ENCODE measurements around the gene UBR4. TPM values are rescaled to one million over a fixed set of nuclear protein-coding genes. Genes with fewer than 3 reads are reported as not detected.
"Not testable (repeated sequence)": the region's sequence is repeated elsewhere in the genome, so short reads cannot be mapped to it uniquely, and the experiment has no call there.

The UBR4 gene
- total RNA-seq, 1 donor from 2014 or later = 87.6 TPM

- no peak for DNase-seq
Observed at GRCh38 chr1:19220080-19220846, 10.2 kb upstream of the UBR4 start.

GRCh38 chr1:19219451-19219850, 9.4 kb upstream of the UBR4 start:
- peak; percentile 16 for DNase-seq

GRCh38 chr1:19216585-19216984, 6.5 kb upstream of the UBR4 start:
- DNase-seq = not testable (repeated sequence)

GRCh38 chr1:19213580-19213979, 3.5 kb upstream of the UBR4 start:
- no peak for DNase-seq

- DNase-seq = no peak
Observed at GRCh38 chr1:19212167-19212566, 2.1 kb upstream of the UBR4 start.

DNA sequence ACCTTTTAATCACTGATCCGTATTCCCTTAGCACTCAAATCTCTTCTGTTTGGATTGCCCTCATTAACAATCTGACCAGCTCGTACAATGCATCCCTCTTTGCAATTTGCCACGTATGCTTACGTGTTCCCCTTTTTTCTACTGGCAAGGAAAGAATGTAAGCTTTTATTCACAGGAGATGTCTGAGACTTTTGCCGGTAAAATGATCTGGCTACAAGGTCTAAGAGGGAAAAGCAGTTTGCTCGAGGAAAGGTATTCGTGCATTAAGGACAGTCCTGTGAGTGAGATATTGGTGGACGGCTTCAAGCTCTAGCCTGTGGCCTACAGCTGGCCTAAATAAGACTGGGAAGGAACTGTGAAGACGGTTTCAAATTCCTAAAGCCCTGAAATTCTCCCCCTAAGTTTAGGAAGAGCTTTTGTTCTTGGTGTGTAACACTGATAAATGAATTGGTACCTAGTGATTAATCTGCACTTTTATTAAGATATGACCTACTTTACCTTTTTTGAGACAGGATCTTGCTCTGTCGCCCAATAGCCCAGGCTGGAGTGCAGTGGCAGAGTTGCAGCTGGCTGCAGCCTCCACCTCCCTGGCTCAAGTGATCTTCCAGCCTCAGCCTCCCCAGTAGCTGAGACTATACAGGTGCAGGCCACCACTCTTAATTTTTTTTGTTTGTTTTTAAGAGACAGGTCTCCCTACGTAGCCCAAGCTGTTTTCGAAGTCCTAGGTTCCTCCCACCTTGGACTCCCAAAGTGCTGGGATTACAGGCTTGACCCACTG, 895 bp upstream of the UBR4 start:
- no peak for DNase-seq

DNA sequence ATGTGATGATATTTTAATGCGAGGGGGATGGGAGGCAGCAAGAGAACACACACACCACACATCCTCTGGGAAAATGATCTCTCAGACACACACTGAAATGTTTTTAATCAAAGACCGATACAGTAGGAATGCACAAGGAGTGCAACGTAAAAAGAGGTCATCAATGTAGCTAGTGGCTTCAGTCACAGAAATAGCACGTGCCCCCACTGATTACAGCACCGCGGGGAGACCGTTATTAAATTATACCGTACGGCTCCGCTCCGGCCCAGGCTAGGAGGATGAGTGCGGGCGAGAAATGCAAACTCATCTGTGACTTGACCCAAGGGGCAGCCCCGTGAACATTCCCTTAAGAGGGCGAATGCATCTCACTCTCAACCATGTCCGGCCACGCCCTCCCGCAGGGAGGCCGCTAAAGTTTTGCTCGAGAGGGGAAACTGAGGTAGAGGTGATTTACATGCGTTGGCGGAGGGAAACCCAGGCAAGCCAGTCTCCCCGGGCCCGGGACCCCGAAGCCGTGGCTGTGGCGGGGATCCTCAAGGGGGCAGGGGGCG, 552 bp downstream of the UBR4 start:
- peak; percentile 42 for DNase-seq

- peak; percentile 34 for DNase-seq
Observed at GRCh38 chr1:19208710-19209438, 1.2 kb downstream of the UBR4 start.

DNA sequence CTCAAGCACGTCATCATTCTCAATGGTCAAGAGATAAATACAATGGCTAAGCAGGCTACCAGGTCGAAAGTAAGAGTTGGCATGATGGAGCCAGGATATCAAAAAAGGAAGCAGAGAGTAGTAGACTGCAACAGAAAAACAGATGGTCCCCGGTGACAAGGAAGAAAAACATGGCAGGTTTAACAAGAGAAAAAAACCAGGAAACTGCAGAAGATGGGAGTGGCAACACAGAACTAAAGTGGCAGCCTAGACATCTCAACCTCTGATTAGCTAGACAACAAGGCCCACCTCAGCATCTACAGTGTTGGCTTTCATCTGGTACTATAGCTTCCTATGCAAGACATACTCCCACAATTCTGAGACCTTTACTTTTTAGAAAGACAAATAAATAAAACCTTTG, 3.1 kb downstream of the UBR4 start:
- no peak for DNase-seq

- no peak for DNase-seq
Observed at GRCh38 chr1:19205845-19206244, 4.2 kb downstream of the UBR4 start.

GRCh38 chr1:19205403-19205802, 4.7 kb downstream of the UBR4 start:
- no peak for DNase-seq

DNA sequence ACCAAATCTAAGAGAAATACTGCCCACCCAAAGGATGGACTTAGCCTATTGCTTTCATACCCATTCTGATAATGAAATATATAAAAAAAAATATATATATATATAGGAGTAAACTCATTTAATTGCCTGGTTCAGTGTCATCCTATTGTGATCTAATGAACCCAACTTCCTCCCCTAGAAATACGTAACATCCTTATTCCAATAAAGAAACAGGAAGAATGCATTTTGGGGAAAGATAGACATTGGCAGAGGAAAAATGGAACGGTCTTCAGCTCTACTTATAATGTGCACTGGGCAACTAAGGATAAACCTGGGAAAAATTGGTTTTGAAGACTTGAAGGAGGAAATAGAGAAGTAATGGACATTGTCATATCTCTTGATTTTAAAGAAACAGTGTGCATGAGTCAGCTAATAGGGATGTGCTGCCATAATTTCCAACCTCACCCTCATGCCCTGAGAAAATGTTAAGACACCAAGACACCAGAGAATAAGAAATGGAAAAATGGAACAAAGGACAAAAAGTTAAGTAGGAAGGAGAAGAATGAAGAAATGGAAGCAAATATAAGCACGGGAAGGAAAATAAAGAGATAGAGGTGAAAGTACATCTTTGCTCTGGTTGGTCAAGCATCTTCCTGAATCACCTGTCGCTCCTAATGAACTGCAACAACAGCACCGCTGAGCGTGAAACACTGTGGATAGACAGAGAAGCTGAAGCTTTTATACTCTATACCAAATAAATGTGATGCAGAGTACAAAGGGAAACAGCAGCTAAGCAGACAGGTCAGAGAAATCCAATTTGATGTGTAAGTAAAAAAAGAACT, 5.4 kb downstream of the UBR4 start:
- no peak for DNase-seq

DNA sequence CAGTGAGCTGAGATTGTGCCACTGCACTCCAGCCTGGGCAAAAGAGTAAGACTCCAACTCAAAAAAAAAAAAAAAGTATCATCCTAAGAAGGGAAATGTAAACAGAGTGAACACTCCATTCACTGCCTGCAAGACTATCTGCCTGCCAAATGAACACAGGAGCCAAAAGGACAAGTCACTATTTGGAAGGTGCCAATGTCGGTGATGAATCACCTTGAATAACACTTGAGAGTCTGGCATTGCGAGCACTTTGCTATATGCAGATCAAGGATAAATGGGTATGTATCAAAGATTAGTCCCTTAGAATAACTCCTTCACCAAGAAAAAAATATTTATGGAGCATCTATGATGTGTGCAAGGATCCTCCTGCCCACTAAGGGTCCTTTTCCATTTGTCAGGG, 6.6 kb downstream of the UBR4 start:
- DNase-seq = no peak

- DNase-seq = no peak
Observed at GRCh38 chr1:19202396-19202795, 7.7 kb downstream of the UBR4 start.

- no peak for DNase-seq
Observed at GRCh38 chr1:19199969-19200604, 10.0 kb downstream of the UBR4 start.

DNA sequence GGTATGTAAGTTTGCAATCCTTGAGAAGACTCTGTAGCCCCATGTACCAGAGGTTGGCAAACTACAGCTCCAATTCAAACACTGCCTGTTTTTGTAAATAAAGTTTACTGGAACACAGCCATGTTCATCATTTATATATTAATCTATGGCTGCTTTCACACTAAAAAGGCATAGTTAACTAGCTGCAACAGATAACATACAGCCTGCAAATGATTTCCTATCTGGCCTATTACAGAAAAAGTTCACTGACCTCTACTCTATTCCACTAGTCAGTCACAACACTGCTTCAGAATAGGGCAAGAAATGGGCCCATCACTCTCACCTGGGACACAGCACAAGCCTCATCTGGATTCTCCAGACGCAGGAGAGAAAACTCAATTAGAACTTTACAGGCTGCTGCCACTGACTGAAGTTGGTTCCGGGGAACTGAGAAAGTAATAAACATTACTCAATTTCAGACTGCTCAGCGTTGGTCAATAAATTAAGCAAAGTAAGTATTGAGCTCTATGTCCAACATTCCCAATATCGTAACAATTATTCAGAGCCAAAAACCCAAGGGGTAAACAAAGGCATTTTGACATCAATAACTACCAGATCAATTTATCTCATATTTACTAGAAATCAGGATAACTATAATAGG, 10.6 kb downstream of the UBR4 start:
- DNase-seq = no peak

DNA sequence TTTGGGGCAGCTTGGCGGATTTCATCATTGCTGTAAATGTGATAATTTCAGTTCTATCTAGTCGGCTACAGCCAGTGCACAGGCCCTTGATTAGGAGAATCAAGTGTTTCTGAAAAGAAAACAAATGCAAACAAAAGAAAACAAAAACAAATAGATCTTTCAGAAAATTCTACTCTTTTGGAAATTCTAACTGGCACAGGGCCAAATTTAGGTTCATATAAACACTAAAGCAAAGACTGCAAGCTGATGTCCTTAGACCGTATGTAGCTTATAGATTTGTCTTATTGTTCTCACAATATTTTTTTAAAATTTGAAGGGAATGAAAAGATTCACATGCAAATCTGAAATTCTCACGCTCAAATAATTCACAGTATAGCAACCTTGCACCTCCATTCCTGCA, 11.2 kb downstream of the UBR4 start:
- DNase-seq = no peak

GRCh38 chr1:19197845-19198244, 12.2 kb downstream of the UBR4 start:
- no peak for DNase-seq

GRCh38 chr1:19196331-19196730, 13.7 kb downstream of the UBR4 start:
- no peak for DNase-seq

GRCh38 chr1:19193004-19193403, 17.1 kb downstream of the UBR4 start:
- no peak for DNase-seq

- no peak for DNase-seq
Observed at GRCh38 chr1:19191811-19192210, 18.3 kb downstream of the UBR4 start.

Measured in tongue (tissue), 2 donors.